Lung (tissue), 12 donors: ENCODE data around the gene CHN2. TPM values are rescaled to one million over a fixed set of nuclear protein-coding genes. Genes with fewer than 3 reads are reported as not detected.

Source experiments
- ATAC-seq: fragments of 200-7000 bp; cut with Tn5 transposase; one replicate; pipeline ENCODE4 v1.9.1; 2020; ENCODE audit warnings: moderate number of reproducible peaks; ENCODE audit not compliant: insufficient read depth, low FRiP score
- DNase-seq, 3 donors: peaks; one replicate each; pipeline ENCODE4 v3.0.0-alpha.2; 2013 to 2017
- H3K27ac ChIP-seq, 2 donors: one replicate each; pipeline ENCODE4 v1.5.1; 2013; ENCODE audit warnings: mild to moderate bottlenecking in 2 of 2, moderate library complexity in 2 of 2, control low read depth in 1 of 2, inconsistent platforms in 1 of 2, low read depth in 1 of 2, low read length in 1 of 2
- H3K27me3 ChIP-seq, 3 donors: one replicate each; pipeline ENCODE4 v1.5.1; 2013; ENCODE audit warnings: low read length in 2 of 3; ENCODE audit not compliant: control insufficient read depth in 3 of 3, insufficient read depth in 3 of 3
- H3K36me3 ChIP-seq, 4 donors: one replicate each; pipeline ENCODE4 v1.5.1; 2013; ENCODE audit warnings: low read length in 4 of 4, mild to moderate bottlenecking in 1 of 4, moderate library complexity in 1 of 4; ENCODE audit not compliant: control insufficient read depth in 4 of 4, insufficient read depth in 4 of 4
- H3K4me1 ChIP-seq, 5 donors: one replicate each; pipeline ENCODE4 v1.5.1; 2013; ENCODE audit warnings: low read length in 5 of 5, mild to moderate bottlenecking in 2 of 5, moderate library complexity in 1 of 5; ENCODE audit not compliant: control insufficient read depth in 5 of 5, insufficient read depth in 5 of 5
- H3K4me3 ChIP-seq: one replicate; pipeline ENCODE4 v1.5.1; 2013; ENCODE audit warnings: mild to moderate bottlenecking, control low read depth, moderate library complexity
- H3K9ac ChIP-seq, 2 donors: one replicate each; pipeline ENCODE4 v1.5.1; 2013; ENCODE audit warnings: low read length in 2 of 2, control low read depth in 1 of 2; ENCODE audit not compliant: insufficient read depth in 1 of 2
- H3K9me3 ChIP-seq, 4 donors: one replicate each; pipeline ENCODE4 v1.5.1; 2013; ENCODE audit warnings: low read length in 3 of 4, mild to moderate bottlenecking in 1 of 4, moderate library complexity in 1 of 4; ENCODE audit not compliant: control insufficient read depth in 4 of 4, insufficient read depth in 3 of 4
- CTCF ChIP-seq: IDR thresholded peaks from 2 replicates; pipeline ENCODE4 v1.5.1; 2012; ENCODE audit warnings: mild to moderate bottlenecking; ENCODE audit errors: control extremely low read depth, extremely low read depth
- WGBS, 2 donors: extraction: QIAGEN DNeasy Blood & Tissue Kit; methylation state at CpG; one replicate each; pipeline ENCODE4 v1.1.7; 2013; 5-methylcytosine and 5-hydroxymethylcytosine counted together
- polyA plus RNA-seq, 2 donors: library from polyadenylated mRNA; stranded (reverse); fragments of 200-250 nt; gene quantifications; one replicate each; pipeline ENCODE4 v1.2.1, GENCODE V29; 2013
- total RNA-seq, 2 donors: library from RNA; depleted of rRNA in 1 of 2; stranded (reverse); fragments of >200 nt in 1 of 2; gene quantifications; one replicate each; pipeline ENCODE4 v1.2.1, GENCODE V29; 2014 to 2021
- donor health status: control.
- donor health status: control.
- donor health status: Bipolar disorder and iron deficiency.
- donor health status: healthy.
- donor health status: DM: yes; HTN: yes; CAD: no.

CHN2 gene
- total and polyA plus RNA-seq, 4 donors = 3.2 to 11.0 (median 6.7) TPM

- H3K4me3 ChIP-seq = no peak overlapping the region
- DNase-seq (no peak), ATAC-seq (no peak)
- H3K9ac ChIP-seq = no peak overlapping the region
- H3K4me1 ChIP-seq = peaks cover 0 to 4% (median 0%) of the 10 kb centered on the region in 5 donors
- 93 to 97% methylated on average over 6 of the region's 6 CpGs for WGBS, 2 donors
- no peak overlapping the region for H3K27ac ChIP-seq
- no peak for TF ChIP-seq CTCF
- H3K27me3 ChIP-seq = peaks cover 0 to 11% (median 0%) of the 10 kb centered on the region in 3 donors
- H3K36me3 ChIP-seq = no peaks in the 10 kb centered on the region
- H3K9me3 ChIP-seq = no peaks in the 10 kb centered on the region
Observed at GRCh38 chr7:29185613-29186012, 9.0 kb upstream of the CHN2 start.

- Histone ChIP-seq H3K9ac (no peak overlapping the region), H3K36me3 (no peaks in the 10 kb centered on the region), H3K9me3 (no peaks in the 10 kb centered on the region), H3K4me3 (no peak overlapping the region), H3K4me1 (peaks cover 0 to 6% (median 0%) of the 10 kb centered on the region in 5 donors), H3K27ac (no peak overlapping the region), H3K27me3 (peaks cover 0 to 42% (median 10%) of the 10 kb centered on the region in 3 donors)
- peak; percentile 46 for TF ChIP-seq CTCF
- DNase-seq = peak; percentile 57 to 71 (median 66)
- peak; percentile 38 for ATAC-seq
- 12 to 16% methylated on average over 16 of the region's 16 CpGs for WGBS, 2 donors
Observed at GRCh38 chr7:29189743-29190201, 4.8 kb upstream of the CHN2 start.

- Histone ChIP-seq H3K4me3 (no peak overlapping the region), H3K9me3 (no peaks in the 10 kb centered on the region), H3K27ac (no peak overlapping the region), H3K9ac (no peak overlapping the region), H3K36me3 (no peaks in the 10 kb centered on the region), H3K4me1 (peaks cover 0 to 6% (median 2%) of the 10 kb centered on the region in 5 donors), H3K27me3 (peaks cover 0 to 48% (median 13%) of the 10 kb centered on the region in 3 donors)
- peak in 1 of 3 donors; percentile 10 for DNase-seq
- WGBS, 2 donors = 52 to 70% methylated on average over 5 of the region's 5 CpGs
- no peak for ATAC-seq
- TF ChIP-seq CTCF = no peak
Observed at GRCh38 chr7:29190349-29191045, 4.1 kb upstream of the CHN2 start.
